Midbrain (tissue), 1 donor: Measurements from ENCODE around the gene GSKIP.
A peak's percentile ranks its signal among the peaks of the same experiment; 100 is the strongest.

Source experiments
- DNase-seq: peaks from one replicate; lab custom pipeline; 2025; lab: John Stamatoyannopoulos, UW

The GSKIP gene

DNA sequence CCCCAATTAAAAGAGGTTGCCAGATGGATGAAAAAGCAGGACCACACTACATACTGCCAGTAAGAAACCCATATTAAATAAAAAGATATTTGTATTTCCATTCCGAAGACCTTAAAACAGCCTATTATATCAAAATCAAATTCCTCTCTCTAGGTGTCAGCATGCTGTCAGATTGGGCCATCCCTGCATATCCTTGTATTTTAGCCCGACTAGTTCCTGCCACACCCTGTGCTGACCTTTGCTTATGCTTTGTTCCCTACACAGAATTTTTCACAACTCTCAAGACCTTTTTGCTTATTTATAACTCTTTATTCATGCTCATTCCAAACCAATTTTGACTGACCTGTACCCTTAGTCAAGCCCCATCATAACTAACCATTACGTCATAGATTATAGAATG is 12.8 kb downstream of the GSKIP start:
- no peak for DNase-seq

DNA sequence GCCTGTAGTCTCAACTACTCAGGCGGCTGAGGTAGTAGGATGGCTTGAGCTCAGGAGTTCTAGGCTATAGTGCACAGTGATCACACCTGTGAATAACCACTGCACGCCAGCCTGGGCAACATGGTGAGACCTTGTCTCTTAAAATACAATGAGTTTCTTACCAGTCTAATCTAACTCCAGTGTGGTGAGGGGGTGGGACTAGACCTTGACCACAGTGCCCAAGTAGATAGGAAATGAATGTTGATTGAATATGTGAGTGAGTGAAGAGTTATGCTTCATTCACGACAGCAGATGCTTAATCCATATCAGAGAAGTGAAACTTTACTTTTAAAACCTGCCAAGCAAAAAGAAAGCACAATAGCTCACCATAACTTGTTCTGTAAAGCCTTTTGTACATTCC is 17.4 kb downstream of the GSKIP start:
- no peak for DNase-seq

DNA sequence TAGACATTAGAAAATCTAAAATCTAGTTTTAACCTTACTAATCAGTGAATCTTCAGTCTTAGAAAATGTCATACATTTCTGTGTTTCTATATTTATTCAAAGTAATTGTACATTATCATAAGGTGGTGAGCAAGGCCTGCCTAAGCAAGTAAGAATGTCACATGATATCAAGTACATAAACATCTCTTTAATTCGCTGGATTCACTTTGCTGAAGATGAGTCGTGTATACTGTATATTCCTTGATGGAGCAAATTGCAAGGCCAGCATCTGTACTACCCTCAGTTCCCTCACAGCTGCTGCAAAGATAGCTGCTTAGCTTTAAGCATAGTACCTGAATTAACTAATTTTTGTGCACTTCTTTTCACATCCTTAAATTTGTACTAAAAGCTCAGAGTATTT is 20.1 kb downstream of the GSKIP start:
- DNase-seq: no peak

DNA sequence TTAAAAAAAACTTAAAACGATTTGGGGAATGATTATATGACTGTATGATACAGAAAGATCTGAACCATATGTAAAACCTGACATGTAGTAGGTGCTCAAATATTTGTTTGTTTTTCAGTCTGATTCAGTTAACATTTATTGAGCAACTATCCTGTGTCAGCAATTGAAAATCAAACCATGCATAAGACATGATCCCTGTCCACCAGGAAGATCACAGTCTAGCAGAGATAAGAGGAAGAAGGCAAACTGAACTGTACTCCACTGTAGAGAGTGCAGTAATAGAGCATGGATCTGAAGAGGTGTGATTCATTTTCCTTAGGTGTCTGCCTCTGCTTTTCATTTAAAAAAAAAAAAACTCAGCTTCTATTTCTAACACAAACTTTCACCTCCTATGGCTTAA is 20.7 kb downstream of the GSKIP start:
- DNase-seq: no peak

DNA sequence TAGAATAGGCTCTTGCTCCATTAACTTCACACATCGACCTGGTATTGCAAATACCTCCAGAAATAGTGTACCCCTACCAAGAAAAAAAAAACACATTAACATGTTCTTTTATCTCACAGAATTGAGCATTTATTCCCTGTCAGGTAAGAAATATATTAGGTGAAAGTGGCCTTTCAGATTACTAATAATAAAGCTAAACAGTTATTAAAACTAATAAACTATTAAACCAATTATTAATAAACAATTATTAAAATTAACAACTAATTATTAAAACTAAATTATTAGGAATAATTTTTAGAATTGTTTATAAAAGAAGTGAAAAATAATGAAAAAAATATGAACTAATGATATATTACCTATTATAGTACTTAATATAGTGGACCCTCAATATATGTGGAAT is 21.4 kb downstream of the GSKIP start:
- no peak for DNase-seq

DNA sequence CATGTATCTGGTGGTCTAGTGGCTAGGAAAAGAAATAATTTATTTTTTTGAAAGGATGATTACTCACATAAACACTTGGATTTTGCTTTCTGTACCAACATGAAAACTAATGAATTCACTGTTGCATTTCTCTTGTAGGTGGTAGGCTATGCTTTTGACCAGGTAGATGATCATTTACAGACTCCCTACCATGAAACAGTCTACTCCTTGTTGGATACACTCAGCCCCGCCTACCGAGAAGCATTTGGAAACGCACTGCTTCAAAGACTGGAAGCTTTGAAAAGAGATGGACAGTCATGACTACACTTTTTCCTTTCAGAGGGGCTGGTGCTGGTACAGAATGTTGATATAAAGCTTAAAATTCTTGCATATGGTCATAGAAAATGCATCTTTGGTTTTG is 22.1 kb downstream of the GSKIP start:
- DNase-seq: no peak

DNA sequence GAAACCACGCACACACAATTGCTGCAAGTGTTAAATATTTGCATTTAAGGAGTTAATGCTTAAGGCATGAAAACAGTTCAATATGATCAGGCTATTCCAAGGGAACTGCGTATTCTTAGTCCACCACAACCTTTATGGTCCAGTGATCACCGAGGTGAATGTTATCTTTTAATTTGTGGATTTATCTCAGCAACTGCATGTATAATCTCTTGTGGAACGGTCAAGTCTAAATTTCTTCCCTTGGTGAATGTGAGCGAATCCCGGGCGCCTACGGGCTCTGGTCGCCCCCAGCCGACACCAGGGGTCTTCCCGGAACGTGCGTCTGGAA is 27.6 kb downstream of the GSKIP start:
- DNase-seq: peak; percentile 22

DNA sequence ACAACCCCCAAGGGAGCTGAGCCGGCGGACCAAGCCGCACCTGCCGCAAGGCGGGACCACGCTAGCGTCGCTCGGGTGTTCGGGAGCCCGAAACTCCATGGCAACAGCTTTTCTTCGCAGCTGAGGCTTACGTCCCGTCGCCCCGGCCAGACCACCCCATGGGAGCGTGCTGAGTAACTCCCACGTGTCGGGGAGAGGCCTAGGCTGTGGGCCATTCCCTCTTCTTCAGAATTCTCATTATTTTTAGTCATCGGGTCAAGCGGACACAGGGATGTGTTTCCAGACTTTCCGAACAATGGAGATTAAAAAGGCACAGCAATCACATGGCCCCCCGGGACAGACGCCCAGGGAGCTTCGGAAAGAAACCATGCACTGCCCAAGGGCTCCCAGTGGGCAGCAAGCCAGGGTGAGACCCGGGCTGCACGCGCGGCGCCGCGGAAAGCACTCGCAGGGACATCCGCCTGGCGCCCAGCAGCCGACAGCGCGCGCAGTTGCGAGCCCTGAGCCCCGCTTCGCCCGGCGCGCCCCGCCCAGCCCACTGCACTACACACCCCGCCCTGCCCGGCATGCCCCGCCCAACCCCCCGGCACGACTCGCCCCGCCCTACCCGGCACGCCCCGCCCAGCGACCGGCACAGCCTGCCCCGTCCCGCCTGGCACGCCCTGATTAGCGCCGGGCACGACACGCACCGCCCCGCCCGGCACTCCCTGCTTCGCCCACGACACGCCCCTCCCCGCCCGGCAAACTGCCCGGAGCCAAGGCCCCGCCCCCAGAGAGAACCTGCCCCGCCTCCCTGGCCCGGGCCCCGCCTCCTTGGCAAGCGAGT is 28.2 kb downstream of the GSKIP start:
- peak; percentile 95 for DNase-seq

DNA sequence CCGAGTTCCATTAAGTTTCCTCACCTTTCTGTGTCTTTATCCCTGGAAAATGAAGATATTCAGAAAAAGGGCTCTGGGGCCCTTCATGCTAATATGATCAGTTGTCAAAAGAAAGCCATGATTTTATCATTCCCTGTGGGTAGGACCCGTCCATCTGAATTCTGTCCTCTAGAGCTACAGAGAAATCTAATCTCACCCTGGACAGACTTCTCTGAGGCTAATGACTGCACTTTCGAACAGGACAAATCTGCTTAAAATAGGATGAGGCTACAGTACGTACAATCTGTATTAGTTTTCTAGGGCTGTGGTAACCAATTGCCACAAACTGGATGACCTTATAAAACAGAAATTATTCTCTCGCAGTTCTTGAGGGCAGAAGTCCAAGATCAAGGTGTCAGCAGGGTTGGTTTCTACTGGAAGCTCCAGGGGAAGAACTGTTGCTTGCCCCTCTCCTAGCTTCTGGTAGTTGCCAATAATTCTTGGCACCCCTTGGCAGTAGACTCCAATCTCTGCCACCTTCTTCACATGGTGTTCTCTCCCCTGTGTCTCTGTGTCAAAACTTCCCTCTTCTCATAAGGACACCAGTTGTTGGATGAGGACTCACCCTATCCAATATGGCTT is 29.9 kb downstream of the GSKIP start:
- DNase-seq: no peak

DNA sequence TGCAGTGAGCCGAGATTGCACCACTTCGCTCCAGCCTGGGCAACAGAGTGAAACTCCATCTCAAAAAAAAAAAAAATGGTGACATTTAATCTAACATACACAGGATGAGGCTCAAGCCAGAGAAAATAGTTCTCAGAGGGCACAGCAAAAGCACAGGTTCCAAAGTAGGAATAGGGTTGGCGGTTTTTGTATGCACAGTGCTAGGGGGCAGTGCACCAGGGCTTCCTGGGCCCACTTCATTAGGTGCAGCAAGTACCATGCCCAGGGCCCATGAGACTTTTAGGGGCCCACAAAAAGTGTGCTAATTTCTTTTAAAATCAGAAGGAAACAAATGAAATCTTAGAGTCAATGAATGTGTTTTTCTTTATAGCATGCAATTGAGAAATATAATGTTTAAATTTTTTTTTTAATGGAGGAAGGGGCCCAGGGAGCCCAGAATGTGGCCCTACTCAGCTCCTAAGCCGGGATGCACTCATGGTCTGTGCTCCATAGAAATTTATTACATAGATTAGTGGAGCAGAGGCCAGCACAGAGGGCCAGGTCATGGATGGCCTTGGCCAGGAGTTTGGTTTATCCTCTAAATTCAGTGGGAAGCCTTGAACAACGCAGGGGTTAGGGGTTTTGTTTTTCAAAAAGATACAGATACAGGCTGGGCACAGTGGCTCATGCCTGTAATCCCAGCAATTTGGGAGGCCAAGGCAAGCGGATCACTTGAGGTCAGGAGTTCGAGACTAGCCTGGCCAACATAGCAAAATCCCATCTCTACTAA is 30.9 kb downstream of the GSKIP start:
- DNase-seq: no peak

DNA sequence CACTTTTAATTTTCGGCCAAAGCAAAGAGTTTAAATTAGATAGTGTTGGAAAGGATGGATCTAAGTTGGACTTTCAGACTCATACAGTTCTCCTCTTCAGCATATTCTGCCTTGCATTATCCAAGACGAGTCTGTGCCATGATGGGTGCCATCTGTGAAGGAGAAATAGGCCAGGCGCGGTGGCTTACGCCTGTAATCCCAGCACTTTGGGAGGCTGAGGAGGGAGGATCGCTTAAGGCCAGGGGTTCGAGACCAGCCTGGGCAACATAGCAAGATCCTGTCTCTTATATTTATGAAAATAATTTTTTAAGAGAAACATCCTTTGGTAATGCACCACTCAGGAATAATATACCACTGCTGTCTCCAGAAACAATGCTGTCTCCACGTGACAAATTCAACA is 35.1 kb downstream of the GSKIP start:
- DNase-seq: no peak

DNA sequence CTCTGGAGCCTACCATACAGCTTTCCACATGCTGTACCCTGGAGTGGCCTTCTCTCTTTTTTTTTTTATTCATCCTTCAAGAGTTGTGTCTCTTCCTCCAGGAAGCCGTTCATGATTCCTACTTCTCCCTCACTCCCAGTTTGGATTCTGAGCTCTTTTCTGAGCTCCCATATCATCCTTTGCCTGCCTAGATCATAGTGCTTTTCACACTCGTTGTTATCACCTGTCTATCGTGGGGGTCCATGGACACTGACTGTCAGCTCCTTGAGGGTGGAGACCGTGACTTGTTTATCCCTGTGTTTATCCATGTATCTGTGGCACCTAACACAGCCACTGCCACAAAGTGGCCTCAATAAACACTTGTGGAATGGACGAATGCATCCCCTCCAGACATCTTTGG is 35.6 kb downstream of the GSKIP start:
- no peak for DNase-seq

DNA sequence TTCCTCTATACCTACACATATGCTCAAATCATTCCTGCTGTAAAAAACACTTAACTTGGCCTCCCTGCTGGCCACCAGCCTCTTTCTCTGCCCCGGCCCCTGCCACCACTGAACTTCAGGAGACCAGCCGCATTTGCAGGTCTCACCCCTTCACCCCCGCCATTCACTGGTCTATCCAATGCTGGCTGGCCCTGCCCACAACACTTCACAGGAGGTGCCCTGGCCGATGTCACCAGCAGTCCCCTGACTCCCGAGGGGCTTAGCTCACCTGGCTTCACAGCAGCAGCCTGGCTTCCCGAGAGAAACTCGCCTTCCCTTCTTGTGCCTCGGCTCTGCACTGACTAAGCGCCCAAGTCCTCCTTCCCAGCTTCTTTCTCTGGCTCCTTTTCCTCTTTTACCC is 36.1 kb downstream of the GSKIP start:
- no peak for DNase-seq

DNA sequence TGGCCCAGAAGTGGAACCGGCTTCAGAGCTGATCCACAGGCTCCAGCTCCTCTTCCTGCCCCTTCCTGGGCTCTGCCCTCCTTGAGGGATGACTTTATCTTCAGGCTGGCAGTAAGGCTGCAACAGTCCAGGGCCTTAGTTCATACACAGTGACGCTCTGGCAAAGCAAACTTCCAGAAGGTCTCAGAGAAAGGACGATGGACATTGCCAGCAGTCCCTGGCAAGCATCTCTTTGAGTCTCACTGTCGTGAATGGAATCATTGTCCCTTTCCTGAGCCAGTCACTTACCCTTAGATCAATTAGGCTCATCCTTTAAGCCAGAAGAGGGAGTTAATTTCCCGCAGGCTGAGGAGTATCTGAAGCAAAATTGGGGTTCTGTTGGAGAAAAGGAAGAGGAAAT is 37.2 kb downstream of the GSKIP start:
- DNase-seq: peak; percentile 70

DNA sequence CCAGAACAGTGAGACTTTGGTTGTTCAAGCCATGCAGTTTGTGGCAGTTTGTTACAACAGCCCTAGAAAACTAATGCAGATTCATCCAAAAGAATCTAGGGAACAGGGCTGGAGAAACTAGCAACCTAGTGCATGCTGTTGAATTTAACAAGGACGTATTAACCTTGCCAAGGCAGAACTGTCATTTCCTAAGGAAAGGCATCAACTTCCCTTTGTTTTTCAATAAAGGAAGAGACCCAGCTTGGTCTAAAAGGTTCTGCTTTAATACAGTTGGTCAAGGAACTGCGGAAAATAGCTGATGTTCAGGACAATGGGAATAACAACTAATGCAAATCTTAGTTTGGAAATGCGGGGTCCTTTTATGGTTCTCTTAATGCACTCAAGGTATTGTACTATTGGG is 40.1 kb downstream of the GSKIP start:
- DNase-seq: no peak

DNA sequence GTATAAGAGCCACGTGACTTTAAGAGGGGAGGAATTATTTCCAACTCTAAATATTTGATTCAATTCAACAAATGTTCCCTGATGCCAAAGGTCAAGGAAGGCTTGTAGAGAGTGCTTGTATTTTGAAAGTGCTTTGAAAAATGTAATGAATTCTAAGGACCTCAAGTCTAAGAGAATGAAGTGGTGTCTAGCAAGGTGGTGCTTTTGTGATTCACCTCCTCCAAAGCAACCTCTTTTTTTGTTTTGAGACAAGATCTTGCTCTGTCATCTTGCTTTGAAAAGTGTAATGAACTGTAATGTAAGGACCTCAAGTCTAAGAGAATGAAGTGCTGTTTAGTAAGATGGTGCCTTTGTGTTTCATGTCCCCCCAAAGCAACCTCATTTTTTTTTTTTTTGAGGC is 42.4 kb downstream of the GSKIP start:
- no peak for DNase-seq

DNA sequence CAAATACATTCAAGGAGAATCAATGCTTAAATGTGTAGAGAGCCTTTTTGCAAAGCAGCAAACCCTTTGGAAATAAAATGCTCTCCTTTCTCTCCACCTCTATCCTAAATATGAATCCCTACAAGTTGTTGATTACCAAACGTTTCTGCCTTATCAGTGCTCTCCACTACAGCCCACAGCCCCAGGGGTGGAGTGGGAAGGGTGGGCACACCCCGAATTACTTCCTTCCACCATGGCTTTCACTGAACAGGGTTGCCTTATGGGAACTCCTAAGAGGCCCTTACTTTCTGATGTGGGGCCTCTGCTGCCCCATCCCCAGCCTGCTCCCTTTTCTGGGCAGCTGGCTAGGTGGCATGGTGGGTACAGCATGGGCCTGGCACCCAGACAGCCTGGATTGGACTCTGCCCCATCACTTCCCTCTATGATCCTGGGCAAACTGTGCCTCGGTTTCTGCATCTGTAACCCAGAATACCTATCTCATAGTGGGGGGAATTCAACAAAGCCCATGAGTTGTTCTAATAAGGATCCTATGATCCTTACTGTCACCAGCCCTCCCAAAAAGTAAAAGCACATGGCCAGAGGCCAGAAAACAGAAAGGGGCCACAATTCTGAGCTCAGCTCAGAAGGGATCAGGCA is 44.7 kb downstream of the GSKIP start:
- DNase-seq: no peak

DNA sequence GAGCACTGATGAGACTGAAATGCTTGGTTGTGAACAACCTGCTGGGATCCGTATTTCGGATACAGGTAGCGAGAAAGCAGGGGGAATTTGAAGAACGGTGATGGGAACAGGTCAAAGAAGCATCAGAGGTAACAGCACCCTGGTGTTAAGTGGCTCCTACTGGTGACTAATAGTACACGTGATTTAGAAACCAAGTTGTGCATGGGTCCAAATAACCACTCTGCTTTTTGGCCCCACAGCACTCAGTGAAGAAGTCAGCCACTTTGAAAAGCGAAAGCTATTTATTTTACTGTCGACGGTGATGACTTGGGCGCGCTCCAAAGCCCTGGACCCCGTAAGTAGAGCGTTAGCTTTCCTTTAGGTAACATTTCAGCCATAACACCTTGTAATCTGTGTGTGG is 45.3 kb downstream of the GSKIP start:
- DNase-seq: no peak

DNA sequence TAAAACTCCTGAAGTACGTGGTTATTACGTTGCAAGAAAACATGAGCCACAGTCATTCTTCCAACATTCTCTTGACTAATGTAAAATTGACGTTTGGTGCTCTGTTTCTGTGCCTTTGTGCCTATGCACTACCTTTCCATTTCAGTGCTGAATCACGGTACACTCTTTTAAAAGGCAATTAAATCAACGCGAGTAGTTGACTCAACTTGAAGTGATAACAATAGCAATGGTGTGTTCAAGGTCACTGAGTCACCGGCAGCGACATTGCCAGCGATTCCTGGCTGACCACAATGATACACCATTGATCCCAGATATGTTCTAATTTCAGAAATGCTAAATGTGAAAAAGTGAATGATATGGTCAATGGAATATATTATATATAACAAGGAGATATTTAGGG is 46.4 kb downstream of the GSKIP start:
- no peak for DNase-seq

DNA sequence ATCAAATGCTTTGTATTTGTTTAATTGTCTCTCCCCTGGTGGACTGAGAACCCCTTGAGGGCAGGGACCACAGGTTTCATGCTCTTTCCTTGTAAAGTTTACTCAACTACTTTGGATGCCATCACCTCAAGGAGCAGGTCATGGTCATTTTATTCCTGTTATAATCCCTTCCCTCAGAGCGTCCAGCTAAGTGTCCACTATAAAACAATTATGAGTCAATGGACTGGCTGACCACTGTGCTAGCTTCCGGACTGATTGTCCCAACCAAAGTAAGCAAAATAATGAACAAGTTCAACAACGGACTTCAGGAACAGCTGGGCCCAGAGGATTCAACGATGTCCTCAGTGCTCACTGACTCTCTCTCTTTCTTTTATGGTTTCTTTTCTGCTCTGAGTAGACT is 46.8 kb downstream of the GSKIP start:
- no peak for DNase-seq

DNA sequence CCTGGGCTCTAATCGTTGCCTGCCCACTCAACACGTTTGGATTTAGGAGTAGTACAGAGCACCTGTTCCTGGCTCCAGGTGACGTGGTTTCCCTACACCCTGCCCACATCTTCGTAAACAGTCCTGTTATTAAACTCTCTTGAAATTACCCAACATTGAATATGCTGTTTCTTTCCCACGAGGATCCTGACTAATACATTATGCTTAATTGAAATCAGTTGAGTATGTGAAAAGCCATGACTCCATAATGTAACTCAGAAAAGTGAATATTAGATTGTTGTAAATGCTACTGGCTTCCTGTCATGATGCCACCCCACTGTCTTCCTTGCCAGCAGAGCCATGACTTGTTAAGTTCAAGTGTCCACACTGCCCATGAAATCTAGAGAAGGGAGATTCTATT is 50.2 kb downstream of the GSKIP start:
- DNase-seq: no peak

DNA sequence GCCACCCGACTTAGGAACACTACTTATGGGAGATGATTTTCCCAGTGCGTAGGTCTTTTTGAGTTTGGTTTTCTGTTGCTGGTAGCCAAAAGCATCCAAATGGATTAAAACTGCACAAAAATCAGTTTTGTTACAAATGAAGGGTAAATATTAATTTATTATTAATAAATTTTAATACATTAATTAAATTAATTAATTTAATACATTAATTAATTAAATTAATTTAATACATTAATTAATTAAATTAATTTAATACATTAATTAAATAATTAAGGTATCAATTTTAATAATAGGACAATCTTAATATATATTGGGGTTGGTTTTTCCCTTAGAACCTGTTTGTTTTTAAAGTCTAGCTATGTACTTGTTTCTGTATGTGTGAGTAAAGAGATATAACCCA is 52.2 kb downstream of the GSKIP start:
- DNase-seq: no peak

DNA sequence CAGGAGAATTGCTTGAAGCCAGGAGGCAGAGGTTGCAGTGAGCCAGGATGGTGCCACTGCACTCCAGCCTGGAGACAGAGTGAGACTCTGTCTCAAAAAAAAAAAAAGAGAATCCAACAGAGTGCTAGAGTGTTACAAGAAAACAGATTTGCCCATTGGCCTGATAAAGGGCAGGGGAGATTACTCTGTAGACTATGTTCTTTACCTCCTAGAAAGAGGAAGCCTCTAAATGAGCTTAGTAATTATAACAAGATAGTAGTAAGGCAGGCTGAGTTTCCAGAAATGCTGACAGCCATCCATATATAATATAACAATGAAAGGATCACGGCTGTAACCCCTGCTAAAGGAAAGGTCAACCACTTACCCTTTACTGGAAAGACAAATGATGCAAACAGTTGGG is 53.0 kb downstream of the GSKIP start:
- DNase-seq: no peak
